Stimulated activated CD4-positive, alpha-beta T cell treated with anti-CD3 and anti-CD28 coated beads, Interleukin-1b, Interleukin-23, amount 100 ng/mL, for 24 hours (primary cell): ENCODE data around the gene TCF7L2.
"Not testable (repeated sequence)": the region's sequence is repeated elsewhere in the genome, so short reads cannot be mapped to it uniquely, and the experiment has no call there.

Experiments
- DNase-seq, 4 experiments: peaks; one replicate each; pipeline ENCODE4 v3.0.0-alpha.2; 2020; ENCODE audit warnings: low read depth in 4 of 4, low spot score in 1 of 4

Gene TCF7L2

DNA sequence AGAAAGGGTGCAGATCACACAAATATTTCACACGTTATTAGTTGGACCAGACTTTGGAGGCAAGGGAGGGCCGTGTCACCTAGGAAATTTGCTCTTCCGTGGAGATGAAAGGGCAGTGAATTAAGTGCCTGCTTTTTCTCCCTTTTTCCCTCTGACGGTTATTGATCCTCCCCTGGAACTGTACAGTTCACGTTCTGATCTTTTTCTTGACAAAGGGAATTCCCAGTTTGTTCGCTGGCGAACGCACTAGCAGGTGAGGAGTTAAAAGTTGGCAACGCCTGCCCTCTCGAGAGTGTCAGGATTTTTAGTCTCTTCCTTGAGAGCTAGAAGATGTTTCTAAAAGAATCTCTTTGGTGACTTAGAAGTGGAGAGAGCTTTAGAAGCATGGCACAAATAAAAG, 111.5 kb downstream of the TCF7L2 start:
- no peak for DNase-seq

- DNase-seq, result no peak
Observed at GRCh38 chr10:113063043-113063967, 113.3 kb downstream of the TCF7L2 start.

DNA sequence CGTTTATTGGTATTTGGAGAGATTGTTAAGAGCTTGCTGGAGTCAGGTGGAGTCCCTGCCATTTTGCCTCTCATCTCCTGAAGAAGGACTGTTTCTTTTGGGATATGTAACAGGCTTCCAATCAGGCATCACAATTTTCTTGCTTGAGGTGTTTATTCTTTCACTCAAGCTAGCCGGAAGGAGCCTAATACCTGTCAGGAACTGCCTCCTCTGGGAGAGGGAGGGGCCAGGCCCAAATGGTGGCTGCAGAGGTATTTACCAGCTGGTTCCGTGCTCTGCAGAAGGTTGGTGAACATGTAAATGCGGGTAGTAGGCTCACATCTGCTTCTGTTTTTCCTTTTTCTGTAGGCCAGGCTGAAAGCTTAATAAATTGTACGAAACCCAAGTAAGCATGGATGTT, 114.0 kb downstream of the TCF7L2 start:
- no peak for DNase-seq

DNA sequence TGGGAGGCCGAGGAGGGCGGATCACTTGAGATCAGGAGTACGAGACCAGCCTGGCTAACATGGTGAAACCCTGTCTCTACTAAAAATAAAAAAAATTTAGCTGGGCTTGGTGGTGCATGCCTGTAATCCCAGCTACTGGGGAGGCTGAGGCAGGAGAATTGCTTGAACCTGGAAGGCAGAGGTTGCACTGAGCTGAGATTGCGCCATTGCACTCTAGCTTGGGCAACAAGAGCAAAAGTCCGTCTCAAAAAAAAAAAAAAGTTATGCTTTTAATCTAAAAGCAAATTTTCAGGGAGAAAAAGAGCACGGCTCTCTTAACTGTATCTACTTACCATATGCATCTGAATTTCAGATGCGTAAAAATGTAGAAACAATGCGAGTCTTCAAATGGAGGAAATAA, 116.1 kb downstream of the TCF7L2 start:
- not testable (repeated sequence) for DNase-seq

DNA sequence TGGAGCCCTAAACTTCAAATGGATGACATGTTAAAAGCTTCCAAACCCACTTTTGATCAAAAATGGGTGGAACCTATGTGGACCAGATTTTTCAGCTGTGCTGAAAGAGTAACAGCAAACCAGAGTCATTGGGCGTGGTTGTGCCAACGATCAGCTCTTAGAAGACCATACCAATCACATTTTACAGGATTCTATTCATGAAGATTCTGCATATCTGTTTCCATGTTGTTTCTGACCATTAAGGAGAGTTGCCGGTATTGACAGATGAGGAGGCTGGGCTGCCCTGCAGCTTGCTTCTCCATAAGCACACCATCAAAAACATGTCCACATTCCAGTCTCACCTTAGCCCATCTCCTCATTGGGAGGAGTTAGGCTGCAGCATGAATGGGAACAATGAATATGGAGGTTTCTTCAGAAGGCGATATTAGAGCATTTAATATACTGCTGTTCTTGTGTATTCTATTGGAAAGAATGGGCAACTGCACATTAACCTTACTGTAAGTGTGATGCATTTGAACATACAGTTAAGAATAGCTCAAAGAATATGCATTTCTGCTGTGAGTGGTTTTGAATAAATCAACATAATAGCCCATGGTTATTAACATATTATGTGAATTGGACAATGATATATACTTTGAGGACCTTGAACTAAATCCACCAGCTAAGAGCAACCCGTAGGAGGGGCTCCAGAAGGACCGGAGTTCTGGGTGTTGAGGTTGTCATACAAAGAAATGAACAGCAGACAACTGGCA, 116.7 kb downstream of the TCF7L2 start:
- no peak for DNase-seq

GRCh38 chr10:113067501-113067900, 117.5 kb downstream of the TCF7L2 start:
- DNase-seq, result no peak

GRCh38 chr10:113068178-113068890, 118.3 kb downstream of the TCF7L2 start:
- DNase-seq, result no peak

- no peak for DNase-seq
Observed at GRCh38 chr10:113069595-113069994, 119.5 kb downstream of the TCF7L2 start.

GRCh38 chr10:113071446-113071845, 121.4 kb downstream of the TCF7L2 start:
- DNase-seq, result no peak

- no peak for DNase-seq
Observed at GRCh38 chr10:113073549-113074189, 123.6 kb downstream of the TCF7L2 start.

DNA sequence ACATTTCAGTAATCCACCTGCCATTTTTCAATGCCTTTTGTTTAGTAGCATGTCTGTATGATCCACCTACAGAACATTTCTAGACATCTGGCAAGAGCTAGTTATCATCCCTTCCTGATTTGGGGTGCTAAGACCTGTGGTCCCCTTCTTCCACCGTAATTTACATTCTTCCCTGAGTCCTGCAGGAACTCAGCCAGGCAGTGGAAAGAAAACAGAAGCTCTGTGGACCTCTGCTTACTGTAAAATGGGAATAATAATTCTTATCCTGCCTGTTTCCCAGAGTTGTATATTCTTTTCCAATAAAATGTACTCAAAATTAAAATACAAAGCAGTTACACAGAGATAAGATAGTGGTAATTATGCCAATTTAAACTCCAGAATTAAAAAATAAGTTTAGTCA, 126.9 kb downstream of the TCF7L2 start:
- DNase-seq, result no peak

- DNase-seq, result no peak
Observed at GRCh38 chr10:113078282-113078907, 128.3 kb downstream of the TCF7L2 start.

DNA sequence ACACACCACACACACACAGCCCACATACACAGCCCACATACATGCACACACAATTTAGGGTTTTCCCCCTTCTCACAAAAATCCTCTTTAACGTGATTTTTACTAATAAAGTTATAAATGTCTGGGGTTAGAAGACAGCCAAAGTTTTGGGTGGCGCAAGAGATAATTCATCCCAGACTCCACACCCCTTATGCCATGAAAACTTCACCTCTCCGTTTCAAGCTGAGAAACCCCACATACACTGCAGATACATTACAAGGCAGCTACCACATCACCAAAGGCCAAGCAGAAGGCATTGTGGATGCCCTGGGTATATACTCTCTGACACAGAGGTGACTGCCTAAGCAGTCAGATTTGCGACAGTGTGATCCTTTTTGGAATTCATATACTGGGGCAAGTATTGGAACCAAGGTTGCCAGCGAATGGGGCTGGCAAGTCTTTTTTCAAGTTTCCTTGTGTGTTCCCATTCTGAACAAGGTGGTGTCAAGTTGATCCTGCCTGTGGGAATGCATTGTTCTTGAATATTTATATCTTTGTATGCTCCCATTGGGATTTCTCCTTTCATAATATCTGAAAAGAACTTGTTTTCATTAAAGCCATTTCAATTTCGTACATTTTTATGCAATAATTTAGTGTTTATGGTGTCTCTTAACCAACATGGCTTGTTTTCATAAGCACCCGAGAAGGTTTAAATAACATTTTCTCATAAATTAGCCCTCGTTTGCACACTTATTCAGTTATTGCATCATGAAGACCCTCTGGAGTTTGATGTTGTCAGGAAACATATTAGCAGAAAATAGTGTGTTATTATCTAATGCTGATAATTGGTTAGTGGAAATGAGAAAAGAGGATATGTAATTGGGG, 130.2 kb downstream of the TCF7L2 start:
- DNase-seq, result no peak

- DNase-seq, result no peak
Observed at GRCh38 chr10:113080925-113081229, 130.8 kb downstream of the TCF7L2 start.

- no peak for DNase-seq
Observed at GRCh38 chr10:113084031-113084430, 134.0 kb downstream of the TCF7L2 start.

- no peak for DNase-seq
Observed at GRCh38 chr10:113085776-113086175, 135.7 kb downstream of the TCF7L2 start.

GRCh38 chr10:113086282-113086681, 136.2 kb downstream of the TCF7L2 start:
- no peak for DNase-seq

- DNase-seq, result no peak
Observed at GRCh38 chr10:113087165-113088029, 137.3 kb downstream of the TCF7L2 start.

- no peak for DNase-seq
Observed at GRCh38 chr10:113088194-113088593, 138.1 kb downstream of the TCF7L2 start.
